Measurements from ENCODE around the gene QPCT.
"Not testable (repeated sequence)": the region's sequence is repeated elsewhere in the genome, so short reads cannot be mapped to it uniquely, and the experiment has no call there.

Gene QPCT

GRCh38 chr2:37358466-37358865 lies 14.0 kb downstream of the QPCT start:
- no peak for DNase-seq (ENCODE audit: low read depth)

GRCh38 chr2:37361216-37361815 lies 16.9 kb downstream of the QPCT start:
- DNase-seq (ENCODE audit: low read depth): no peak

- no peak for DNase-seq (ENCODE audit: low read depth)
Measured at GRCh38 chr2:37361994-37362698, 17.7 kb downstream of the QPCT start.

- DNase-seq (ENCODE audit: low read depth): no peak
Measured at GRCh38 chr2:37364351-37364750, 19.9 kb downstream of the QPCT start.

- no peak for DNase-seq (ENCODE audit: low read depth)
Measured at GRCh38 chr2:37365669-37366068, 21.2 kb downstream of the QPCT start.

- DNase-seq (ENCODE audit: low read depth): no peak
Measured at GRCh38 chr2:37366773-37367172, 22.3 kb downstream of the QPCT start.

- DNase-seq (ENCODE audit: low read depth): no peak
Measured at GRCh38 chr2:37367310-37367709, 22.9 kb downstream of the QPCT start.

GRCh38 chr2:37367984-37368383 lies 23.6 kb downstream of the QPCT start:
- no peak for DNase-seq (ENCODE audit: low read depth)

GRCh38 chr2:37370666-37371065 lies 26.2 kb downstream of the QPCT start:
- DNase-seq (ENCODE audit: low read depth): no peak

GRCh38 chr2:37372000-37372399 lies 27.6 kb downstream of the QPCT start:
- DNase-seq (ENCODE audit: low read depth): no peak

- DNase-seq (ENCODE audit: low read depth): no peak
Measured at GRCh38 chr2:37375741-37376288, 31.4 kb downstream of the QPCT start.

- no peak for DNase-seq (ENCODE audit: low read depth)
Measured at GRCh38 chr2:37376421-37377186, 32.2 kb downstream of the QPCT start.

GRCh38 chr2:37377187-37377532 lies 32.7 kb downstream of the QPCT start:
- DNase-seq (ENCODE audit: low read depth): no peak

- no peak for DNase-seq (ENCODE audit: low read depth)
Measured at GRCh38 chr2:37378411-37378810, 34.0 kb downstream of the QPCT start.

- DNase-seq (ENCODE audit: low read depth): no peak
Measured at GRCh38 chr2:37379881-37380296, 35.5 kb downstream of the QPCT start.

GRCh38 chr2:37380787-37381186 lies 36.4 kb downstream of the QPCT start:
- DNase-seq (ENCODE audit: low read depth): not testable (repeated sequence)

- DNase-seq (ENCODE audit: low read depth): not testable (repeated sequence)
Measured at GRCh38 chr2:37384261-37384660, 39.8 kb downstream of the QPCT start.

GRCh38 chr2:37387148-37387835 lies 42.9 kb downstream of the QPCT start:
- DNase-seq (ENCODE audit: low read depth): no peak

- DNase-seq (ENCODE audit: low read depth): no peak
Measured at GRCh38 chr2:37388074-37388473, 43.6 kb downstream of the QPCT start.

GRCh38 chr2:37389395-37389794 lies 45.0 kb downstream of the QPCT start:
- no peak for DNase-seq (ENCODE audit: low read depth)

- peak; percentile 22 for DNase-seq (ENCODE audit: low read depth)
Measured at GRCh38 chr2:37389989-37390765, 45.7 kb downstream of the QPCT start.

- no peak for DNase-seq (ENCODE audit: low read depth)
Measured at GRCh38 chr2:37390777-37391176, 46.3 kb downstream of the QPCT start.
